Subcutaneous adipose tissue (tissue), 4 donors: ENCODE measurements around the gene ENOX1. TPM values are rescaled to one million over a fixed set of nuclear protein-coding genes. Genes with fewer than 3 reads are reported as not detected.

Source experiments
- CTCF ChIP-seq: fragments of 450-650 bp; IDR thresholded peaks from one replicate; pipeline ENCODE4 v1.5.1; 2016; ENCODE audit warnings: low read depth, mild to moderate bottlenecking, control low read depth, antibody characterized with exemption, moderate library complexity
- total RNA-seq, 4 donors: library from RNA; depleted of rRNA; stranded (reverse); fragments of >200 nt; gene quantifications; one replicate each; pipeline ENCODE4 v1.1.0, GENCODE V29; 2016

Gene ENOX1
- total RNA-seq, 4 donors from 2014 or later = 0.66 to 4.7 (median 2.1) TPM

- TF ChIP-seq CTCF = no peak
Observed at GRCh38 chr13:43808676-43809075, 21.9 kb upstream of the ENOX1 start.

- TF ChIP-seq CTCF = no peak
Observed at GRCh38 chr13:43805681-43806128, 18.9 kb upstream of the ENOX1 start.

GRCh38 chr13:43805071-43805468 is 18.3 kb upstream of the ENOX1 start:
- TF ChIP-seq CTCF = no peak

GRCh38 chr13:43804461-43805070 is 17.8 kb upstream of the ENOX1 start:
- no peak for TF ChIP-seq CTCF

- no peak for TF ChIP-seq CTCF
Observed at GRCh38 chr13:43802511-43802910, 15.7 kb upstream of the ENOX1 start.

GRCh38 chr13:43800828-43801227 is 14.1 kb upstream of the ENOX1 start:
- no peak for TF ChIP-seq CTCF

GRCh38 chr13:43799191-43799590 is 12.4 kb upstream of the ENOX1 start:
- TF ChIP-seq CTCF = no peak
